Spinal cord (tissue), 10 donors: ENCODE data around the gene DEF6. TPM values are rescaled to one million over a fixed set of nuclear protein-coding genes. Genes with fewer than 3 reads are reported as not detected.
"Not testable (repeated sequence)": the region's sequence is repeated elsewhere in the genome, so short reads cannot be mapped to it uniquely, and the experiment has no call there.

Experiments
- DNase-seq, 6 donors: peaks; one replicate each; pipeline versions ENCODE4 v3.0.0 to v3.0.0-alpha.2; 2013 to 2015; ENCODE audit warnings: low spot score in 6 of 6, low read depth in 4 of 6
- H3K27ac ChIP-seq: one replicate; pipeline ENCODE4 v1.5.1; 2013; ENCODE audit warnings: low read depth, low read length, control low read depth
- H3K27me3 ChIP-seq: one replicate; pipeline ENCODE4 v1.6.1; 2013; ENCODE audit warnings: low read length; ENCODE audit not compliant: control insufficient read depth, insufficient read depth
- H3K36me3 ChIP-seq: one replicate; pipeline ENCODE4 v1.6.1; 2013; ENCODE audit warnings: low read length; ENCODE audit not compliant: control insufficient read depth, insufficient read depth
- H3K4me1 ChIP-seq: one replicate; pipeline ENCODE4 v1.6.1; 2013; ENCODE audit warnings: low read length; ENCODE audit not compliant: control insufficient read depth, insufficient read depth
- H3K4me3 ChIP-seq: one replicate; pipeline ENCODE4 v1.5.1; 2013; ENCODE audit warnings: low read depth, low read length, control low read depth
- H3K9me3 ChIP-seq: one replicate; pipeline ENCODE4 v1.6.1; 2013; ENCODE audit warnings: low read length; ENCODE audit not compliant: control insufficient read depth, insufficient read depth
- WGBS: methylation state at CpG from one replicate; pipeline ENCODE4 v1.1.5; 2013; ENCODE audit warnings: missing lambda C conversion rate; ENCODE audit not compliant: insufficient coverage; 5-methylcytosine and 5-hydroxymethylcytosine counted together
- polyA plus RNA-seq, 2 donors: library from polyadenylated mRNA; unstranded; fragments of 120-200 nt; gene quantifications; one replicate each; pipeline ENCODE4 v1.2.1, GENCODE V29; 2013; ENCODE audit not compliant: insufficient read length in 2 of 2
- total RNA-seq, 2 donors: library from RNA; depleted of rRNA in 1 of 2; stranded (reverse); fragments of 120-200 nt in 1 of 2; fragments of >200 nt in 1 of 2; gene quantifications; one replicate each; pipeline versions ENCODE4 v1.2.3 to v1.2.4, GENCODE V29; 2013 to 2014
- donor health status: healthy.

Gene DEF6
- total and polyA plus RNA-seq, 4 donors, result 4.9 to 6.7 (median 6.2) TPM

DNA sequence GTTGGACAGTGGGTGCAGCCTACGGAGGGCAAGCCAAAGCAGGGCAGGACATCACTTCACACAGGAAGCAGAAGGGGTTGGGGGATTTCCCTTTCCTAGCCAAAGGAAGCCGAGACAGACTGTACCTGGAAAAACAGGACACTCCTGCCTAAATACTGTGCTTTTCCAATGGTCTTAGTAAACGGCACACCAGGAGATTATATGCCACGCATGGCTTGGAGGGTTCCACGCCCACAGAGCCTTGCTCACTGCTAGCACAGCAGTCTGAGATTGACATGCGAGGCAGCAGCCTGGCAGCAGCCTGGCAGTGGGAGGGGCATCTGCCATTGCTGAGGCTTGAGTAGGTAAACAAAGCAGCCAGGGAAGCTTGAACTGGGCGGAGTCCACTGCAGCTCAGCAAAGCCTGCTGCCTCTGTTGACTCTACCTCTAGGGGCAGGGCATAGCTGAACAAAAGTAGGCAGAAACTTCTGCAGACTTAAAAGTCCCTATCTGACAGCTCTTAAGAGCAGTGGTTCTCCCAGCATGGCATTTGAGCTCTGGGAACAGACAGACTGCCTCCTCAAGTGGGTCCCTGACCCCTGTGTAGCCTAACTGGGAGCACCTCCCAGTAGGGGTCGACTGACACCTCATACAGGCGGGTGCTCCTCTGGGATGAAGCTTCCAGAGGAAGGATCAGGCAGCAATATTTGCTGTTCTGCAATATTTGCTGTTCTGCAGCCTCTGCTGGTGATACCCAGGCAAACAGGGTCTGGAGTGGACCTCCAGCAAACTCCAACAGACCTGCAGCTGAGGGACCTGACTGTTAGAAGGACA lies 34.7 kb downstream of the DEF6 start:
- H3K27ac ChIP-seq, H3K9me3 ChIP-seq, H3K4me3 ChIP-seq, DNase-seq, H3K4me1 ChIP-seq, H3K27me3 ChIP-seq, H3K36me3 ChIP-seq: not testable (repeated sequence)
- WGBS, result 84% methylated on average over 8 of the region's 9 CpGs

- Histone ChIP-seq H3K4me1 (peaks cover 13% of the 10 kb centered on the region), H3K4me3 (no peak overlapping the region), H3K27ac (no peak overlapping the region), H3K9me3 (no peaks in the 10 kb centered on the region), H3K36me3 (peaks cover 5% of the 10 kb centered on the region), H3K27me3 (no peaks in the 10 kb centered on the region)
- WGBS, result 74% methylated on average over 5 of the region's 13 CpGs
- no peak for DNase-seq
Observed at GRCh38 chr6:35341557-35341956, 43.9 kb downstream of the DEF6 start.

GRCh38 chr6:35342258-35343091 lies 44.9 kb downstream of the DEF6 start, which contains the start of gene PPARD:
TSS of gene PPARD (plus strand) at chr6:35342558. CDS start at chr6:35411088, 68,530 bp downstream.
- H3K9me3 ChIP-seq, result no peaks in the 10 kb centered on the region
- peak; percentile 85 to 99 (median 94) for DNase-seq
- H3K36me3 ChIP-seq, result peaks cover 5% of the 10 kb centered on the region
- H3K4me1 ChIP-seq, result peaks cover 13% of the 10 kb centered on the region
- under 1% methylated on average over 77 of the region's 77 CpGs for WGBS
- H3K27me3 ChIP-seq, result no peaks in the 10 kb centered on the region
- peak within 1 kb of the TSS; percentile 64 for H3K4me3 ChIP-seq
- peak within 1 kb of the TSS; percentile 78 for H3K27ac ChIP-seq

- no peaks in the 10 kb centered on the region for H3K9me3 ChIP-seq
- H3K36me3 ChIP-seq, result peaks cover 7% of the 10 kb centered on the region
- H3K27me3 ChIP-seq, result no peaks in the 10 kb centered on the region
- 12% methylated on average over 8 of the region's 13 CpGs for WGBS
- peaks cover 13% of the 10 kb centered on the region for H3K4me1 ChIP-seq
- H3K27ac ChIP-seq, result peak overlapping the region; percentile 78
- DNase-seq, result peak in 1 of 6 donors; percentile 49
- H3K4me3 ChIP-seq, result peak overlapping the region; percentile 64
Observed at GRCh38 chr6:35343092-35343834, 45.6 kb downstream of the DEF6 start.

- peaks cover 13% of the 10 kb centered on the region for H3K4me1 ChIP-seq
- 78% methylated on average over 3 of the region's 6 CpGs for WGBS
- no peaks in the 10 kb centered on the region for H3K27me3 ChIP-seq
- H3K36me3 ChIP-seq, result peaks cover 9% of the 10 kb centered on the region
- H3K9me3 ChIP-seq, result no peaks in the 10 kb centered on the region
- peak overlapping the region; percentile 64 for H3K4me3 ChIP-seq
- H3K27ac ChIP-seq, result peak overlapping the region; percentile 78
- DNase-seq, result no peak
Observed at GRCh38 chr6:35343835-35344550, 46.4 kb downstream of the DEF6 start.

DNA sequence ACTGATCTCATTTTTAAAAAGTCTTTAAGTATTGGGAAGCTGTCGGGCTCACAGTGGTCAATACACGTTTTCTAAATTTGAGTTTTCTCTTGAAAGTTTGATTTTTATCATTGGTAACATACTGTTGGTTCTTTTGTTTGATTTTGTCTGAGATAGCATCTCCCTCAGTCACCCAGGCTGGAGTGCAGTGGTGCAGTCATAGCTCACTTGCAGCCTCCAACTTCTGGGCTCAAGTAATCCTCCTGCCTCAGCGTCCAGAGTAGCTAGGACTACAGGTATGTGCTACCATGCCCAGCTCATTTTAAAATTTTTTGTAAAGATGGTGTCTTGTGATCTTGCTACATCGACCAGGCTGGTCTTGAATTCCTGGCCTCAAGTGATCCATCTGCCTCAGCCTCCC lies 53.8 kb downstream of the DEF6 start:
- H3K27me3 ChIP-seq, result no peaks in the 10 kb centered on the region
- H3K36me3 ChIP-seq, result peaks cover 30% of the 10 kb centered on the region
- H3K9me3 ChIP-seq, result no peaks in the 10 kb centered on the region
- no peak for DNase-seq
- no peak overlapping the region for H3K27ac ChIP-seq
- H3K4me1 ChIP-seq, result no peaks in the 10 kb centered on the region
- no peak overlapping the region for H3K4me3 ChIP-seq
- WGBS, result 100% methylated on average over 1 of the region's 4 CpGs

DNA sequence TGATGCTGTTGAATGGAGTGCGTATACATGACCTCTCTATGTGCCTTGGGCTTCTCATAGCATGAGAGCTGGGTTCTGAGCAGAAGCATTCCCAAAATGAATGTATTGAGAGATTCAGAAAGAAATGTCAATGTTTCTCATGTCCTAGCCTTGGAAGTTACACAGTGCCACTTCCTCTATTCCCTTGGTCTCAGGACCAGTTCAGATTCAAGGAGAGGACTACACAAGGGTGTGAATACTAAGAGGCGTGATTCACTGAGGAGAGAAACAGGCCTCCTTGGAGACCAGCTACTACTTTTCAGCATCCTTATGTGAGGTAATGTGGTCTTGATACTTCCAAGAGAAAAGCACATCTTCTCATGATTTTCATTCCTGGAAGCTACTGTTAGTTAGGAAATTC lies 55.1 kb downstream of the DEF6 start:
- peaks cover 28% of the 10 kb centered on the region for H3K36me3 ChIP-seq
- H3K27me3 ChIP-seq, result no peaks in the 10 kb centered on the region
- no peak overlapping the region for H3K4me3 ChIP-seq
- no peak overlapping the region for H3K27ac ChIP-seq
- no CpG with 5 or more reads among the region's 2 CpGs for WGBS
- peaks cover 8% of the 10 kb centered on the region for H3K4me1 ChIP-seq
- no peak for DNase-seq
- H3K9me3 ChIP-seq, result no peaks in the 10 kb centered on the region

DNA sequence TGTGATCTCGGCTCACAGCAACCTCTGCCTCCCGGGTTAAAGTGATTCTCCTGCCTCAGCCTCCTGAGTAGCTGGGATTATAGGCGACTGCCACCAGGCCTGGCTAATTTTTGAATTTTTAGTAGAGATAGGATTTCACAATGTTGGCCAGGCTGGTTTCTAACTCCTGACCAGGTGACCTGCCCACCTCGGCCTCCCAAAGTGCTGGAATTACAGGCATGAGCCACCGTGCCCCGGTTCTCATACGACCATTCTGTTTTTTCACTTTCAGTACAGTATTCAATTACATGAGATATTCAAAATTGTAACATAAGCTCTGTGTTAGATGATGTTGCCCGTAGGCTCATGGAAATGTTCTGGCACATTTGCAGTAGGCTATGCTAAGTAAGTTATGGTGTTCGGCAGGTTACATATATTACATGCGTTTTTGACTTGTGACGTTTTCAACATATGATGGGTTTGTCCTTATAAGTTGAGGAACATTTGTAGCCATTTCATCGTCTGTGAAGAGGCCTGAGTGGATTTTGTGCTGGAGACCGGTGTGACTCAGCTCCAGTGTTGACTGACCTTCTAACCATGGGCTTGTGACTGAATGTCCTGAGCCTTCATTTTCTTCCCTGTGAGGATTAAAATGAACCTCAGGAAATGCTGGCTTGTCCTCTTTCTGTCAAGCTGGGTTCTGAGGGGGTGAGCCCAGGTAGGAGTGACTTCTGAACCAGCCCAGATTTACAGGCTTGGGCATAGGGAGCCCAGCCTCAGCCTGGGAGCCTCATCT lies 56.9 kb downstream of the DEF6 start:
- H3K27me3 ChIP-seq, result no peaks in the 10 kb centered on the region
- no peaks in the 10 kb centered on the region for H3K9me3 ChIP-seq
- 93% methylated on average over 9 of the region's 13 CpGs for WGBS
- no peak overlapping the region for H3K27ac ChIP-seq
- DNase-seq, result no peak
- no peak overlapping the region for H3K4me3 ChIP-seq
- H3K4me1 ChIP-seq, result peaks cover 16% of the 10 kb centered on the region
- H3K36me3 ChIP-seq, result peaks cover 19% of the 10 kb centered on the region
